AG09309 (cell line): Measurements from ENCODE around the gene NECAB2.
"Not testable (repeated sequence)": the region's sequence is repeated elsewhere in the genome, so short reads cannot be mapped to it uniquely, and the experiment has no call there.

Source experiments
- DNase-seq: peaks from one replicate; pipeline ENCODE4 v3.0.0-alpha.2; 2010; ENCODE audit warnings: low read depth
- H3K4me3 ChIP-seq: 2 replicates; pipeline ENCODE4 v1.5.1; 2011; ENCODE audit warnings: mild to moderate bottlenecking, low read depth, low read length, moderate library complexity; ENCODE audit not compliant: control insufficient read depth
- CTCF ChIP-seq: IDR thresholded peaks from 2 replicates; pipeline ENCODE4 v1.5.1; 2011; ENCODE audit warnings: mild to moderate bottlenecking, low read depth, low read length, inconsistent platforms; ENCODE audit not compliant: insufficient read depth, control insufficient read depth; ENCODE audit errors: missing control alignments

The NECAB2 gene

GRCh38 chr16:83947642-83948234 is 20.3 kb upstream of the NECAB2 start:
- no peak for DNase-seq
- no peak for TF ChIP-seq CTCF
- H3K4me3 ChIP-seq = no peak overlapping the region

- H3K4me3 ChIP-seq = no peak overlapping the region
- no peak for DNase-seq
- no peak for TF ChIP-seq CTCF
These were observed 18.9 kb upstream of the NECAB2 start for GRCh38 chr16:83948914-83949723.

- DNase-seq = no peak
- H3K4me3 ChIP-seq = no peak overlapping the region
- TF ChIP-seq CTCF = no peak
These were observed 18.4 kb upstream of the NECAB2 start for GRCh38 chr16:83949724-83950001.

- H3K4me3 ChIP-seq, DNase-seq: not testable (repeated sequence)
These were observed 17.1 kb upstream of the NECAB2 start for GRCh38 chr16:83950862-83951399.

GRCh38 chr16:83951544-83951943 is 16.5 kb upstream of the NECAB2 start:
- H3K4me3 ChIP-seq = no peak overlapping the region
- TF ChIP-seq CTCF = no peak
- no peak for DNase-seq

GRCh38 chr16:83952587-83952939 is 15.5 kb upstream of the NECAB2 start:
- TF ChIP-seq CTCF = no peak
- H3K4me3 ChIP-seq = no peak overlapping the region; the same call in 1 of the 2 replicates
- no peak for DNase-seq

- H3K4me3 ChIP-seq = peak within 1 kb of the TSS; percentile 74
- DNase-seq = peak; percentile 72
- no peak for TF ChIP-seq CTCF
These were observed 14.9 kb upstream of the NECAB2 start, which contains the start of gene OSGIN1 for GRCh38 chr16:83952940-83953795. OSGIN1 (plus strand) TSS chr16:83953240; CDS start chr16:83957672, 4,432 bp downstream.
